Measurements from ENCODE around the gene FGA. TPM values are rescaled to one million over a fixed set of nuclear protein-coding genes. Genes with fewer than 3 reads are reported as not detected.

FGA gene
- total and polyA plus RNA-seq, 2 of the 8 experiments (the other 6 are each of a cell fraction or from before 2014, with no cell fraction given) = not detected

GRCh38 chr4:154577324-154577723 lies 13.2 kb downstream of the FGA start (continued):
- no peak for TF ChIP-seq ATF3 (IDR thresholded peaks at IDR 0.05; ENCODE audit: insufficient read depth, low read depth, low read length)
- TF ChIP-seq JUND (IDR thresholded peaks at IDR 0.05; ENCODE audit: low read length) = no peak
- no peak for TF ChIP-seq KDM5A (IDR thresholded peaks at IDR 0.05; ENCODE audit: low read length)
- TF ChIP-seq ATF2 (IDR thresholded peaks at IDR 0.05; ENCODE audit: low read length) = no peak

Data from H1 (cell line).